HG02623 (cell line): ENCODE results near the gene KCNMB4.

Experiments used
- ATAC-seq: cut with Tn5 transposase; IDR thresholded peaks from one replicate; pipeline ENCODE4 v1.9.1; 2021; ENCODE audit warnings: moderate library complexity; ENCODE audit not compliant: unreplicated experiment

KCNMB4 gene, protein sequence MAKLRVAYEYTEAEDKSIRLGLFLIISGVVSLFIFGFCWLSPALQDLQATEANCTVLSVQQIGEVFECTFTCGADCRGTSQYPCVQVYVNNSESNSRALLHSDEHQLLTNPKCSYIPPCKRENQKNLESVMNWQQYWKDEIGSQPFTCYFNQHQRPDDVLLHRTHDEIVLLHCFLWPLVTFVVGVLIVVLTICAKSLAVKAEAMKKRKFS

DNA sequence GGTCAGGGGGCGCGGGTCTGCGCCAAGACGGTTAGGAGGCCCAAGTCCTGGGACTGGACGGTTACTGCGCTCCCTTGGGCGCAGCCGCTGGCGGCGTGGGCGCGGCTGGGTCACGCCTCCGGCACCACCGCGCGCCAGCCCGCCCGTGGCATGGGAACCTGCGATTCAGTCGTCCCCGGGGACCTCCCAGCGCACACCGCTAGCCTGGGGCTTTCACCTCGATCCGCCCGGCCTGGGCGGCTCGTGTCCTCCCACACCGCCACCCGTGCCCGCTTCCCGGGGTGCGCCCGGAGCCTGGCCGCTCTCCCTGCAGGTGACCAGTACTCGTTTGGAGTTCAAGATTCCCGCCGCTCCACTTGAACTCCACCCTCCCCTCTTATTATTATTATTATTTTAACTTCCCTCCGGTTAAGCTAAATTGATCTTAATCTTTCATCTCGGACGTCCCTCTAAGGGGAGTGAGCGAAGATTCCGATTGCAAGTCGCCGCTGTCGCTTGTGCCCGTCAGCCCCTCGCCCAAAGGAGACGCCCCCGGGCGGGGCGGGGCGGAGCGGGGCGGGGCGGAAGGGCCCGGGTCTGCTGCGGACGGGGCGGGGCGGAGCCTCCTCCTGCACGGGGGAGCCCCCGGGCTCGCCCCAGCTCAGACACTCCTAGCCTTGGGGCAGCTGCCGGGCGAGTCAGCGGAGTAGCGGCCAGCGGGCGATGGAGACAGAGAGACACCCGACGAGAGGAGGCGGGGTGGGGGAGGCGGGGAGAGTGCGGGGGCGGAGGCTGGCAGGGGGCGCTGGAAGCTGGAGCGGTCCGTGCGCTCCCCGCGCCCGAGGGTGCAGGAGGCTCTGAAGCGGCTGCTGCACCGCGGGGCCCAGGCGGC, at the start of gene KCNMB4:
KCNMB4 (plus strand) TSS at position 643 of the 871 bp plus-strand sequence. CDS start 445 bp downstream, outside the sequence.
- peak; percentile 84 for ATAC-seq

GRCh38 chr12:70317781-70318180, 48.3 kb upstream of the KCNMB4 start:
- peak; percentile 95 for ATAC-seq

GRCh38 chr12:70319605-70320004, 46.5 kb upstream of the KCNMB4 start:
- ATAC-seq = no peak

DNA sequence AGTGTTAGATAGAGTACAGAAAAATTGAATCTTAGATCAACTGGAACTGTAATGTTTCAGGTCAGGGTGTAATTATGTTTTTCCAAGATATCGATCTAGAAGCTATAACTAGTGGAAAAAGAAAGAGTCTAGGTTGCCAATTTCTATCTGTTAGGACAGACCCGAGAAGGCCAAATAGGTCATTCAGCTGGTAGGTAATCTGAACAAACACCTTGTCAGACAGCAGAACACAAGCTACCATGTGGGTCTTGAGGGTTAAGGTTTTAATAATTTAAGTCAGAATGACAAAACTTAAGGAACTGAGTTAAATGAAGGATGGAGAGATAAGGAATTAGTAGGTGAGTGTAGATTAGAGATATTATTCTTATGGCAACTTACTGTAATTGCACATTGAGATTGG, 44.9 kb upstream of the KCNMB4 start:
- ATAC-seq = no peak

GRCh38 chr12:70327541-70327940, 38.5 kb upstream of the KCNMB4 start:
- no peak for ATAC-seq

- ATAC-seq = no peak
Measured at GRCh38 chr12:70329728-70330127, 36.4 kb upstream of the KCNMB4 start.

- ATAC-seq = no peak
Measured at GRCh38 chr12:70330158-70330557, 35.9 kb upstream of the KCNMB4 start.

DNA sequence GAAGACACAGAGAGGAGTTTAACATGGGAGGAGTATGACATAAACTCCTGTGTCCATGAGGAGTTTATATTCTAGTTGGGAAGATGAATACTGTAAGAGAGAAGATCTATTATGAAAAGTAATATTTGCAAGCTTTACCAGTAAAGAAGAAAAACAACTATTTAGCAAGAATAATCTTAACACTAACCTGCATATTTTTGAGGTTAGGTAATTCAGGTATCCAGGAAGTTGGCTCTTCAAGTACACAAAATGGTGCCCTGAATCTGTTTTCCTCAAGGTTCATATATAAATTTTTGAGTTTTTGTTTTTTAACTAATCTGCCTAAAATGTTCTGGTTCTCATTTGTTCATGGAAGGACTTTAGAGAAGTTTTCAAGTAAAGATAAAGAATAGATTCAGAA, 33.9 kb upstream of the KCNMB4 start:
- no peak for ATAC-seq

- ATAC-seq = no peak
Measured at GRCh38 chr12:70334742-70335141, 31.3 kb upstream of the KCNMB4 start.

GRCh38 chr12:70338531-70338930, 27.6 kb upstream of the KCNMB4 start:
- ATAC-seq = no peak

GRCh38 chr12:70351076-70351475, 15.0 kb upstream of the KCNMB4 start:
- ATAC-seq = no peak

GRCh38 chr12:70353780-70354660, 12.1 kb upstream of the KCNMB4 start:
- ATAC-seq = no peak

DNA sequence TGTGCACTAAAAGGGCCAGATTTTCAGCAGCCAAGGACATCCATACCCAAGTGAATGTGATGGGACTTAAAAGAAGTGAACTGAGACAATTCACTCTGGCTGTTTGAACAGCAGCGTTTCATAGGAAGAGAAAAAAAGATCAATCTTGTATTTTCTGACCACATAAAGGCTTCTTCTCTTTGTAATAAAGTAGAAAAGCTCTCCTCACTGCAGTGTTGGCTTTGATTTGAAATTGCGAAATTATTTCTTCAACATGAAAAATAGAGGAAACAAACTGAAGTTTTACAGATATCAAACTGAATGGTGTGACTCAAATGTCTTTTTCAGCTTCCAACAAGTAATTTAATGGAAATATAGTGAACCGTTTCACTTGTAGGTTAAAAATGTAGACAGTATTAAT, 11.3 kb upstream of the KCNMB4 start:
- ATAC-seq = no peak

DNA sequence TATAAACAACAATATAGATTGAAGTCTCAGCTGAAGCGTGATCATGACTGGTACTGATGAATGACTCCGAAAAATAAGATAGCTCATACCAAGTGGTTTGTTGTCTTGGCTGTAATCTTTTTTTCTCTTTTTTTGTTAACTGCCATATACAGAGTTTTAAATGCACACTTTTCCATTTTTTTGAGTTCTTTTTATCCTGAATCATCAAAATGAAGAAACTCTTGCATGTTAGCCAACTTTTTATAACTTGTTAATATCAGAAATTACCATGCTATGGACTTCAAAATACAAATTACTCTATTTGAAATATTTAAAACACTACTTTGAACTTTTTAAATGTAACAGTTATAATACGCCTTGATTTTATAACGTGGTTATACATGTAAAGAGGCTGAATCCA, 10.1 kb upstream of the KCNMB4 start:
- ATAC-seq = no peak

DNA sequence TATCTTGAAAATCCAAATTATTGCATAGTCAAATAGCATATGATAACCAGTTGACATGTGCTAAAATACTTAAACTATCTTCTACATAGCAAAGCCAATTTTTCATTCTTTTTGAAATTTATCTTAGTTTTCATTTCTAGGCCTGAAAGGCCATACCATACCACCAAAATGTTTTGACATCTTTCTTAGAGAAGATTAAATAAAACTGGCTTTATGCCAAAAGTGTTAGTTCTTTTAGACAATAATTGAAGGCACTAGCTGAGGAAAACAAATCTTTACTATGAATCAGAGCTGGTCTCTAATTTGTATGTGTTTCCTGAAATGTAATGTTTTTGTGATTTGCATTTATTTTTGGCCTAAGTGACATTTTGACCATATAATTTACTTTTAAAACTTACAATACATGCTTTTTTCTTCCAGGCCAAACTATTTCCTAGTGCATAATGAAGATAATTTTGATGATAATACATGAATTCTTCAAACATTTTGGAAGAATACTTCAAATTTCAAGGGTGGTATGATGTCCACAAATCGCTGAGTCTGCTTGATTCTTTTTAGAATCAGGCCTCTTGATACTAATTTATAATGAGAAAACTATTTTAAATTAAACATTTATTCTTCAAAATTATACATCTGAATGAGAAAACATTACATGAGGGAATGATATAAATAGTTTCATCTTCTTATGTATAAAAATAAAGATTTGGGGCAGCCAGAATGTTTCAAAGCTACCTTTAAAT, 6.5 kb upstream of the KCNMB4 start:
- ATAC-seq = no peak

- no peak for ATAC-seq
Measured at GRCh38 chr12:70360218-70360617, 5.9 kb upstream of the KCNMB4 start.

DNA sequence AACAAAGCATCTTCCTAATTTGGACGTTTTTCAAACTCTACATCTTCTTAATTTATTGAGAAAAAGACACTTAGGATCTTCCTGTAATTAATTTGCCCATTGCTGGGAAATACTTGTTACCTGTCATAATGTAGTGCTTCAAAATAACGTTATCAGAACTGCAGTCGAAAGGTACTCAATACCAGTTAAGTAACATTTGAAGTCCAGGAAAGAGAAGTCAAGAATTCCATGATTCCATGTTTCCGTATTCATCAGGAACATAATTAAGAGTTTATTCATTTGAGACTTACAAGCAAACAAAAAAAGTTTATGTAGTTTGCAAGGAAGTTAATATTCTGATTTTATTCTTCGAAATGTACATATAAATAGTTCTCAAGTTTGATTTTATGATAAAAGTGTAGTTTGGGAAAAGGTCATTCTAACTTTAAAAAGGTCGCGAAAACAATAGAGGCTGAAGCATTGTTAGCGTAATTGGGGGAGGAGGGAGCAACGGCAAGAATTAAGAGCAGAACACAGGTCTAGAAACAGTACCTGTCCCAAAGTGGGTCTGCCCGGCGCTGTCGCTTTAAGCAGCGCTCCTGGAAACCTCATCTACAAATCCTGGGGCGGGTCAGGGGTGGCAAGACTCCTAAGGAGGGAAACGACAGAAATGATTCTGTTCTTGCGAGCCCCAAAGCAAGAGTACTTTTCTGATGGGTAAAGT, 1.2 kb upstream of the KCNMB4 start:
- ATAC-seq = no peak

DNA sequence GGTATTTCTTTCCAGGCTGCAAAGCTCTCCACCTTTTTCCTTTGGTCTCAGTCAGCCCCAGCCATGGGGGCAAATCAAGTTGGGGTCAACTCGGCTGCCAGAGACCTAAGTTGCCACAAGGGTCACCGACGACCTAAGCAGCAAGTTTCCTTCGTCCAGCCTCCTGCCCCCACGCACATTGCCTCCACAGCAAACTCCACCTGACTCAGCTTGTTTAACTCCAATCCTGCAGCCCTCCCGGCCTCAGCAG, 767 bp upstream of the KCNMB4 start:
- no peak for ATAC-seq

GRCh38 chr12:70366581-70367257, 629 bp downstream of the KCNMB4 start:
- ATAC-seq = peak; percentile 40
